Cortex of kidney (tissue), 1 donor: ENCODE measurements around the gene LIMS1.
"Not testable (repeated sequence)": the region's sequence is repeated elsewhere in the genome, so short reads cannot be mapped to it uniquely, and the experiment has no call there.

ENCODE experiments used
- DNase-seq: peaks from one replicate; lab custom pipeline; 2025; lab: John Stamatoyannopoulos, UW

LIMS1 gene

GRCh38 chr2:108634576-108635160 lies 100.4 kb downstream of the LIMS1 start:
- no peak for DNase-seq

GRCh38 chr2:108635630-108636354 lies 101.5 kb downstream of the LIMS1 start:
- DNase-seq, result no peak

GRCh38 chr2:108637304-108637669 lies 103.0 kb downstream of the LIMS1 start:
- DNase-seq, result no peak

- DNase-seq, result no peak
Measured at GRCh38 chr2:108640731-108641130, 106.5 kb downstream of the LIMS1 start.

- DNase-seq, result no peak
Measured at GRCh38 chr2:108641756-108642155, 107.5 kb downstream of the LIMS1 start.

- DNase-seq, result no peak
Measured at GRCh38 chr2:108643261-108643849, 109.1 kb downstream of the LIMS1 start.

- DNase-seq, result not testable (repeated sequence)
Measured at GRCh38 chr2:108643862-108644261, 109.6 kb downstream of the LIMS1 start.

GRCh38 chr2:108644446-108644845 lies 110.2 kb downstream of the LIMS1 start:
- not testable (repeated sequence) for DNase-seq

GRCh38 chr2:108648796-108649195 lies 114.5 kb downstream of the LIMS1 start:
- DNase-seq, result not testable (repeated sequence)

GRCh38 chr2:108650465-108650864 lies 116.2 kb downstream of the LIMS1 start:
- not testable (repeated sequence) for DNase-seq

- not testable (repeated sequence) for DNase-seq
Measured at GRCh38 chr2:108651468-108651867, 117.2 kb downstream of the LIMS1 start.

GRCh38 chr2:108652187-108652931 lies 118.1 kb downstream of the LIMS1 start:
- not testable (repeated sequence) for DNase-seq

- DNase-seq, result not testable (repeated sequence)
Measured at GRCh38 chr2:108653425-108653824, 119.2 kb downstream of the LIMS1 start.

GRCh38 chr2:108653849-108654248 lies 119.6 kb downstream of the LIMS1 start:
- not testable (repeated sequence) for DNase-seq

- DNase-seq, result not testable (repeated sequence)
Measured at GRCh38 chr2:108654521-108655125, 120.4 kb downstream of the LIMS1 start.

- DNase-seq, result not testable (repeated sequence)
Measured at GRCh38 chr2:108655270-108655669, 121.0 kb downstream of the LIMS1 start.

GRCh38 chr2:108656282-108656681 lies 122.0 kb downstream of the LIMS1 start:
- DNase-seq, result not testable (repeated sequence)

- not testable (repeated sequence) for DNase-seq
Measured at GRCh38 chr2:108657517-108657916, 123.2 kb downstream of the LIMS1 start.

GRCh38 chr2:108658553-108658952 lies 124.3 kb downstream of the LIMS1 start:
- DNase-seq, result not testable (repeated sequence)

- not testable (repeated sequence) for DNase-seq
Measured at GRCh38 chr2:108661493-108661892, 127.2 kb downstream of the LIMS1 start.

GRCh38 chr2:108662207-108662612 lies 127.9 kb downstream of the LIMS1 start:
- DNase-seq, result not testable (repeated sequence)

- DNase-seq, result not testable (repeated sequence)
Measured at GRCh38 chr2:108663346-108663745, 129.1 kb downstream of the LIMS1 start.
